ENCODE data around the gene SETD1B.

GRCh38 chr12:121828826-121829225, 25.0 kb downstream of the SETD1B start:
- TF ChIP-seq CTCF (IDR thresholded peaks at IDR 0.05) (no peak), EP300 (IDR thresholded peaks at IDR 0.05) (no peak), POLR2A (IDR thresholded peaks at IDR 0.05) (no peak), POLR2AphosphoS5 (IDR thresholded peaks at IDR 0.05) (no peak)

All from suprapubic skin (tissue), 4 donors.